AG09309 (cell line): ENCODE results near the gene AMOT.

ENCODE experiments used
- DNase-seq: peaks from one replicate; pipeline ENCODE4 v3.0.0-alpha.2; 2010; ENCODE audit warnings: low read depth
- H3K4me3 ChIP-seq: 2 replicates; pipeline ENCODE4 v1.5.1; 2011; ENCODE audit warnings: mild to moderate bottlenecking, low read depth, low read length, moderate library complexity; ENCODE audit not compliant: control insufficient read depth
- TF ChIP-seq, protein P1 (sequence below): IDR thresholded peaks from 2 replicates; pipeline ENCODE4 v1.5.1; 2011; ENCODE audit warnings: mild to moderate bottlenecking, low read depth, low read length, inconsistent platforms; ENCODE audit not compliant: insufficient read depth, control insufficient read depth; ENCODE audit errors: missing control alignments

Gene AMOT

DNA sequence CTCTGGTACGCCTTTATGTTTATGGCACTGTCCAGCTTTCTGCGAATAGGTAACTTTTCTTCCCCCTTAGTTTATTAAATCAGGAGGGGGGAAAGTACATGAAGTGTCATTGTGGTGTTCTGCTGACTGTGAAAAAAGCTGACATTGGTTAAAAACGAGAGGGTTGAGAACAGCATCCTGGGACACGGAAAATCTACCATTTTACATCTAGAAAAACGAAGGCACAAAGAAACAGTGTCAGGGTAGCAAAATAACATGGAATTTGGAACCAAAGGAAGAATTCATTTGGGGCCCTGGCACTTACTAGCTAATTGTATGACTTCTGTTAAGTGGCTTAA lies 1.2 kb upstream of the AMOT start:
- TF ChIP-seq, protein P1, sequence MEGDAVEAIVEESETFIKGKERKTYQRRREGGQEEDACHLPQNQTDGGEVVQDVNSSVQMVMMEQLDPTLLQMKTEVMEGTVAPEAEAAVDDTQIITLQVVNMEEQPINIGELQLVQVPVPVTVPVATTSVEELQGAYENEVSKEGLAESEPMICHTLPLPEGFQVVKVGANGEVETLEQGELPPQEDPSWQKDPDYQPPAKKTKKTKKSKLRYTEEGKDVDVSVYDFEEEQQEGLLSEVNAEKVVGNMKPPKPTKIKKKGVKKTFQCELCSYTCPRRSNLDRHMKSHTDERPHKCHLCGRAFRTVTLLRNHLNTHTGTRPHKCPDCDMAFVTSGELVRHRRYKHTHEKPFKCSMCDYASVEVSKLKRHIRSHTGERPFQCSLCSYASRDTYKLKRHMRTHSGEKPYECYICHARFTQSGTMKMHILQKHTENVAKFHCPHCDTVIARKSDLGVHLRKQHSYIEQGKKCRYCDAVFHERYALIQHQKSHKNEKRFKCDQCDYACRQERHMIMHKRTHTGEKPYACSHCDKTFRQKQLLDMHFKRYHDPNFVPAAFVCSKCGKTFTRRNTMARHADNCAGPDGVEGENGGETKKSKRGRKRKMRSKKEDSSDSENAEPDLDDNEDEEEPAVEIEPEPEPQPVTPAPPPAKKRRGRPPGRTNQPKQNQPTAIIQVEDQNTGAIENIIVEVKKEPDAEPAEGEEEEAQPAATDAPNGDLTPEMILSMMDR: no peak
- DNase-seq: no peak
- no peak overlapping the region for H3K4me3 ChIP-seq

DNA sequence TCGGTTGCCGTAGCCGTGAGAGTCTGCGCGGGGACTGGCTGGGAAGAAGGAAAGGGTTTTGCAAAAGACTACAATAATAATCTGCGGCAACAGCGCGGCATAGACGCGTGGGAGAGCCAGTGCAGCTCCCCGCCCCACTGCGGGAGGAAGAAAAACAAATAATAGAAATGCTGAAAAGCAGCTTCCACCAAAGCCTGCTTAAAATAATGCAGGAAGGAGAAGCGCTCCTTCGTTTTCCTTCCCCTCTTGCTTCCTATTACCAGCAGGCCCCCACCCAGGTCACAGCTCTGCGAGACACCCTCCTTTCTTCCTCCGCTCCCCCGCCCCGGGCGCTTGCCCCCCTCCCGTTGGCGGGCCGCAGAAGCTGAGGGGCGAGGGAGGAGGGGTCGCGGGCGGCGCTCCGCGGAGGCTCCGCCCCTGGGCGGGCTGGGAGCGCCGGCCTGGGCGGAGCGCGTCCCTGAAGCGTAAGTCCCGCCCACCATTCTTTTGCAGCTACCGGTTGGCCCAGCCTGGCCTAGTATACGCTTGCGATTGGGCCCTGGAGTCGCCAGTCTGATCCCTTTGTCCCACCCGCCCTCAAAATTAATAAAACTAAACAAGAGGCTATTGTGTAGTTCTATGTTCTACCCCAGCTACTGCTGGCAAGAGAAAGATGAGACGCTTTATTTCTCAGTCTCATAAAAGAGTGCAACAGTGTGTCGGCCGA lies 636 bp upstream of the AMOT start:
- peak overlapping the region; percentile 47 for H3K4me3 ChIP-seq
- DNase-seq: peak; percentile 24
- TF ChIP-seq, protein P1: no peak

DNA sequence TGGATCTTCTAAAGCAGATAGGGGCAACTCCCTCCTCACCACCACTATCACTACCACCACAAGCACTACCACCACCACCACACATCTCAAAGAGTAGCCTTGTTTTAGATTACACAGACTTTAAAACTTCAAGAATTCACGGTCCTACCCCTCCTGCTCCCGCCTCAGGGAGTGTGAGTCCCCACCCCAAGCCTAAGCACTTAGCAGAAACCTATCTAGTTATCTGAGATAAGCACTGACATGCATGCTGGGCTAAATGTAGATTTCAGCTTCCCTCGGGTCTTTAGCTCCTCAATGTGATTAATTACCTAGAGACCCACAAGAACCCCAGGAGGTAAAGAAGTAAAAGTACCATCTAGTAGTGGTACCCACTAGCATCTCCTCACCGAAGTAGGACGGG lies 775 bp downstream of the AMOT start:
- DNase-seq: no peak
- H3K4me3 ChIP-seq: no peak overlapping the region
- TF ChIP-seq, protein P1: no peak

DNA sequence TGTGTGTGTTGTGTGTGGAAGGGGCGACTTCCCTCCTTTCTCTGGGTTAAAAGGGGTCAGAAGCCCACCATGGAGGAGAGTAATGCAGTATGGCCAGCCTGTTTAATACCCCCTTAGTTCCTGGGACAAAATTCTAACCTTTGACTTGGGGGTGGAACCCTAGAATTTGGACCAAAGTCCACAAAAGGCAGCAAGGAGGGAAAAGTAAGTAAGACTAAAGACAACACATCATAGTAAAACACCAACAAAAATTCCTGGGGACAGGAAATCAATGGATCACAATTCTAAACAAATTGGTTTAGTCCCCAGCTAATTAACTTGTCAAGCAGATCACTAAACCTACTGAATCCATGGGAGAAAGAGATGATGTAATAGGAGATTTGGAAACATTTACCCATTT lies 3.1 kb downstream of the AMOT start:
- TF ChIP-seq, protein P1: no peak
- H3K4me3 ChIP-seq: no peak overlapping the region
- DNase-seq: no peak

DNA sequence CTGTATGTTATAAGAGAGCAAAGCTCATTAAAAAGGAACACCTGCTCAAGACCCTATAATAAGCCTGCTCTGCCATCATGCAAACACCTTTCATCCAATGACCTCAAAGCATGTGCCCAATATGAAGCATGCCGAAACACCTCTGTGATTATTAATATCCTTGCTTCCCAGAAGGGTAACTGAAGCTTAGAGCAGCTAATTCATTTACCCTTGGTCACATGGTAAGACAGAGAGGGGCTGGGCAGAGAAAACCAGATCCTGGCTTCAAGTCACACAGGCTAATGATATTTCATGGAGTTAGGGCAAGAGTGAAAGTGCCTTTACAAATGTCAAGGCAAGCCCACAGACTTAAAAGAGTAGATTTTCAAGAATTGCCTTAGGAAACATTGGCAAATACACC lies 5.6 kb downstream of the AMOT start:
- TF ChIP-seq, protein P1: no peak
- no peak for DNase-seq
- H3K4me3 ChIP-seq: no peak overlapping the region

DNA sequence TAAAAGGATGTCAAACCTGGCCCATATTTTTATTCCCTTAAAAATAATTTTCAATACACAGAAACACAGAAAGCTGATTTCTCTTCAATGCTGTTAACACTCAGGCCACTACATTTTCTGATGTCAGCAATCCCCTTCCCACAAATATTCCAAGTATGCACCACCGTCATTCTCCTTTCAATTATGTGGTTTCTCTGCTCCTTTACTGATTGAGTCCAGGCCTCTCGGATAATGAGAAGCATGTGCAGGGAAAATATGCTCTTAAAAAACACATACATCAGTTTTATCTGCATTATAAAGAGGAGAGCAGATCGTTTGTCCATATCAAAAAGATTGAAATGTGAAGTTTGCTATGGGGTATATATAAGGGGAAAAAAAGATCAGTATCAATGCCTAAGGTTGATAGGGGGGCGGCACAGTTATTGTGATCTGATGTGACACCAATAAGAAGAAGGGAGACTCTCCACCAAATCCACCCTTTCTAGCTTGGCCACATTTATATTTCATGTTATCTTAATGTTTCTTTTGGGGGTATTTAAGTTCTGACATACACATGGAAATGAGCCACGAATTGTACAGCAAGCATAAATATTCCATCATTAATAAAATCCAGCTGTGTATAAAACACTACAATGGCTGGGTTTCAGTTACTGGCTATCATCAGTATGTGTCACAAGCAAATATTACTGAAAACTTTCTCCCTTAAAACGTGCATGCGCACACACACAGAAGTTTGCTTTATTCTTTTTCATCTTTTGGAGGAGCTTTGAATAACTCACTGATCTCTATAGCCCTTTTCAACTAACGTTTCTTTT lies 6.4 kb downstream of the AMOT start:
- H3K4me3 ChIP-seq: no peak overlapping the region
- TF ChIP-seq, protein P1: no peak
- peak; percentile 27 for DNase-seq
